GM21423 (cell line): ENCODE data around the gene CCDC188.

Experiments used
- ATAC-seq: cut with Tn5 transposase; IDR thresholded peaks from one replicate; pipeline ENCODE4 v1.9.1; 2021; ENCODE audit warnings: mild to moderate bottlenecking, moderate library complexity; ENCODE audit not compliant: unreplicated experiment

Gene CCDC188

GRCh38 chr22:20123366-20124082, 27.3 kb downstream of the CCDC188 start:
- ATAC-seq: no peak

GRCh38 chr22:20121856-20122415, 28.9 kb downstream of the CCDC188 start:
- no peak for ATAC-seq

GRCh38 chr22:20118300-20119020, 32.4 kb downstream of the CCDC188 start:
- no peak for ATAC-seq

DNA sequence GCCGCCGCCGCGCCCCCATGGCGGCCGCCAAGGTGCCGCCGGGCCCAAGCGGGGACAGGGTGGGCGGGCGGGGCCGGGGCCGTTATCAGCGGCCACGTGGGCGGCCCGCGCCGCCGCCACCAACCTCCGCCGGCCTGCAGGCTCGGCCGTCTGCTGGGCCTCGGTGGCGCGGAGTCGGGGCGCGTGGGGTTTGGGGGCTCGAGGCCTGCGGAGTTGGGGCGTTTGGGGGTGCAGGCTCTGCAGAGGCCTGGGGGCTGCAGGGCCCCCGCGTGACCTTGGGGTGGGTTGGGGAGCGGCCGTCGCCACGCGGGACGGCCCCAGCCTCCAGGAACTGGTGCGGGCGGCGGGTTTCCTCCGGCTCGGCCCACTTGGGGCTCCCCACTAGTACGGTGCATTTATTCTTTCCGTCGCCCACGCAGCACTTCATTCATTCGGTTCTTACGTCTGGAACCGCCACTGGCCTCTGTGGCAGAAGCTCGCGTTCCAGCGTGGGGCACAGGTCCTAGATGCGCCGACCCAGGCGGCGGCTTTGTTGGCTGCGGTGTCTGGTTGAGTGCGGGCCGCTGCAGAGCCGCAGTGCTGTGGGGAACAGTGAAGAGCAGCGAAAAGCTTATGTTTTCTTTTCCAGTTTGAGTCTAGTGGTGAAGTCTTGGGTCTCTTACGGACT, 33.1 kb downstream of the CCDC188 start:
- ATAC-seq: peak; percentile 15

DNA sequence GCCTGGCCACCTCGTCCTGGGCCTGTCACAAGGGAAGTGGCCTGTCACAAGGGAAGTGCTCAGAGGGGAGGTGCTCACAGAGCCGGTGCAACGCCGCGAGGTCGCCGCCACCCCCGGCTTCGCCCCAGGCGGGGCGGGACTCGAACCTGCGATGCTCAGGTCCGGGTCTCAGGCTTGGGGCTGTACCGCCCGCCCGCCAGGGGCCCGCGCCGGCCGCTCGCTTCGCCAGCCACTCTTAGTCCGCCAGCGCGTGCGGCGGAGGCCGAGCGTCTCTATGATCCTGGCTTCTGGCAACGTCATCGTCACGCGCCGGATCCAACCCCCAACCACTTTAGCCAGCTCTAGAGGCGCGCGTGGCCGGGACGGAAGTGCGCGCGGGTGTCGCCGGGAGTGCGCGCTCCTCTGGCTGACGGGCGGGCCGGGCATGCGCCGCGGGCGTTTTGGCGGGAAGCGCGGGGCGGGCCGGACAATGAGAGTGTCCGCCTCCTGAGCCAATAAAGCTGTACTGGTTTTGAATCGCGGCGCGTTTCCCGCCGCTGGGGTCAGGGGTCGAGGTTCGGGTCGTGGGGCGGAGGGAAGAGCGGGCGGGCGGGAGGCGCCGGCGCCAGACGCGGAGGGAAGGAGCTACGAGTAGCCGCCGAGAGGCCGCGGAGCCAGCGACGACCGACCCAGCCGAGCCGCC, 33.8 kb downstream of the CCDC188 start, which contains the start of gene TRMT2A:
Gene TRMT2A, minus strand, starts transcription at position 276 of the 682 bp plus-strand sequence. CDS start 320 bp downstream, outside the sequence.
- peak; percentile 73 for ATAC-seq

DNA sequence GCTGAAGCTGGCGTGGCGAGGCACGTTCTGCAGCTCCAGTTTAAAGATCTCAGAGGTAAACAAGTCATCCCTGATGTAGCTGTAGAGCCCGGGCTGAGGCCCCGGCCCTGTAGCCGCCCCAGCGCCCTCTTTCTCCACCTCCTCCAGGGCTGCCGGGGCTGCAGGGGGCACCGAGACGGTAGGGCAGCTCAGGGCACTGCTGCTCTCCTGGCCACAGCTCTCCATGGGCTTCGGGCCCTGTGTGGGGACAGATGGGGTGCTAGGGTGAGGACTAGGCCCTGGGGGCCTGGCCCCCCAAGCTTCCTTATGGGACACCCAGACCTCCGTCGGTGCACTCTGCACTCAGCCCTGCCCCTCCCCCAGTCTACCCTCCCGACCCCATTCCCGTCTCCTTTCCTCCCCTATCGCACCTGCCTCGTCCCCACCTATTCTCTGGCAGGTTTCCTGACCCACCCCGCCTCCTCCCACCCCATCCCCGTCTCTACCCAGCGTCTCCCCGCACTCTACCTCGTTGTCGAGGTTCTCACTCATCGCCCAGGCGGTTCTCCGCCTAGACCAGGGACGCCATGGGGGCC, 34.4 kb downstream of the CCDC188 start:
- no peak for ATAC-seq

DNA sequence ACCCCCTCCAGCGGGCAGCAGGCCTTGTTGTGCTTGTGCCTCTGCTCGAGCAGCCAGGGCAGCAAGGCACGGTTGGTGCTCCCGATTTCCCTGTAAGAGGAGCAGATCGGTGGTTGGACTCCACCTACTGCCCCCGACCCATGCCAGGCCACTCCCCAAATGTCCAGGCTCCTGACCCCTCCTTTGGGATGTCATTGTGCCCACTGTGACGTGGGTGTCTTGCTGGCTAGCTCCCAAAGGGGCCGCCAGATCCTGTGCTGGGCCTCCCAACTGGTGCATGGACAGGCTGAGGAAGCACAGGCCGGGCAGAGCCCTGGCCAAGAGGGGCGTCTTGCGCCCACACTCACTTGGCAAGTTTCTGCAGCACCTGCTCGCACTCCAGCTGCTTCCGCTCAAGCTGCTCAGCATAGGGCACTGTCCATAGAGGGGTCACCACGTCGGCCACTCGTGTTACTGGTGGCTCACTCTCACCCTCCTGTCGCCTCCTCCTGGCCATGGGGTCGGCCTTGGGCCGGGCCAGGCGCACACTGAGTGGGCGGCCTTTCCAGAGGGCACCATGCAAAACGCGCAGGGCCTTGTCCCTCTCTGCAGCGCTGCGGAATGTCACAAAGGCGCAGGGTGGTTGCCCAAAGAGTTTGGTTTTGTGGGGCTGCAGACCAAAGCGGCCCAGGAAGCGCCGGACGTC, 35.0 kb downstream of the CCDC188 start, which contains the start of gene RANBP1:
Gene RANBP1, plus strand, starts transcription at position 414 of the 685 bp plus-strand sequence. Its CDS starts 81 bp downstream, at position 495.
- ATAC-seq: no peak

- no peak for ATAC-seq
These were observed 36.1 kb downstream of the CCDC188 start for GRCh38 chr22:20114506-20115475.

- no peak for ATAC-seq
These were observed 37.1 kb downstream of the CCDC188 start for GRCh38 chr22:20113551-20114310.

DNA sequence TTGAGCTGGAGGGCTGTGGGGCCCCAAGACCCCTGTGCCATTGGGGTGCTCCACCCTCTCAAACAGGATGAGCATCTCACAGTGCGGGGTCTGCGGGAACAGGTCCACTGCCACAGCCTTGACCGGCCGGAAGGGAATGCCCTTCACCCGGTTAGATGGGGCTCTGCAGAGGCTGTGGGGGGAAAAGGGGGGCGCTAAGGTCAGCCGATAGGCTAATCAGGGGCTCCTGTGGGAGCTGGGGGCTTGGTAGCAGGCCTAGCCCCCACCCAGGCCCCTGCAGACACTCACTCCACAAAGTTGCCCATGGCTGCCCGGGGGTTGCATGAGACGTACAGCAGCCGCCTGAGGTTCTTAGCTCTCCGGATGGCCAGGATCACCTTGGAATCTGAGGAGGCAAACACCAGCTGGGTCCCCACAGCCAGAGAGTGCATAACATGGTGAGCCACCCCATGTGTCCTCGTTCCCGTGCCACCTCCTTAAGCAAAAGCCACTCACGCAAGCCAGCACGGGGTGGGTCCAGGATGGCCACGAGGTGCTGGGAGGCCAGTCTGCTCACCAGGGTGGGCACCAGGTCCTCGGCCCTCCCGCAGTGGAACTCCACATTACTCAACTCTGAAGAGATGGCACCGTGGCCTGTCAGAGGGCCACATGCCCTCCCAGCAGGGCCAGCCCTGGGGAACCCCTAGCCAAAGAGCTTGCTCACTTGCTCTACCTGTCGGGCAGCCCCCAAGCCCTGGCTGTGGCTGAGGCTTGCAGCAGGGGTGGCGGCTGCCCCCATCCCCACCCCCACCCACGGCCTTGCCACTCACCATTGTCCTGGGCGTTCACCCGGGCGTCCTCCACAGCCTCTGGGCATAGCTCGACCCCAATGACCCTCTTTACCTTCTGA, 38.0 kb downstream of the CCDC188 start:
- no peak for ATAC-seq

DNA sequence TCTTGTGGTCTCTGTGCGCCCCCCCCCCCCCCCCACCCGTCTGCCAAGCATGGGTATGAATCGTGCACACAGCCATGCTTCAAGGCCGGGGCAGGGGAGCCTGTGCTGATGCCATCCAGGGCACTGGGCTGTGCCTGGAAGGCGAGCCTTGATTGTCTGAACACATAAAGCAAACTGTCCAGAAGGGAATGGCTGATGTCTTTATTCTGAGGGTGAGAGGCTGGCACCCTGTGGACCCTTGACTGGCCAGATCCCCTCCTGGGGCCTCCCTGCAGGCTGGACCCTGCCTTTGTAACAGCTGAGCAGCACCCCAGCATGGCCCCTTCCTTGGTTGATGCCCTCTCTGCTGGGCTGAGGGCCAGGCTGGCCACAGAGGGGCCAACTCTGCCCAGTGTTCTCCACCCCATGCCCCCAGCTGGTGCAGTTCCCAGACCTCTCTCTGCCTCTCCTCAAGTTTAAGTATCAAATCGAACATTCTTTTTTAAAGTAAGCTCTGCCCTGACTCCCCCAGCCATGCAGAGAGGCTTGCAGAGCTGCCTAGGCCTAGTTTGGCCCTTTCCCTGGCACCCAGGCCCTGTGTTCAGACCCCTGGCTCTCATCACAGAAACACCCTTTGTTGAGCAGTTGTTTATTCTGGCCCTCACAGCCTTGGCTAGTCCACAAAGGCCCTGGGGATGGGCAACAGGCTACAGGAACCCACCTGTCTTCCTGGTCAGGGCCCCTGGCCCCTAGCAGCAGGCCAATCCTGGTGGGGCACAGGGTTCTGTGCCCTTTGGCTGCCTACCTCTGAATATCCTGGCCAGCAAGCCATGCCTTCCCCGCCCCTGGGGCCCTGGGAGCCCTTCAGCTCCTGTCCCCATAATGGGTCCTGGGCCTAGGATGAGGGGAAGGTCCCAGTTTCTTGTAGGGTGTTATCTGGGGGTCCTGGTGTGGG, 38.9 kb downstream of the CCDC188 start:
- no peak for ATAC-seq

GRCh38 chr22:20111045-20111688, 39.7 kb downstream of the CCDC188 start:
- ATAC-seq: no peak

GRCh38 chr22:20110359-20110985, 40.4 kb downstream of the CCDC188 start:
- no peak for ATAC-seq

DNA sequence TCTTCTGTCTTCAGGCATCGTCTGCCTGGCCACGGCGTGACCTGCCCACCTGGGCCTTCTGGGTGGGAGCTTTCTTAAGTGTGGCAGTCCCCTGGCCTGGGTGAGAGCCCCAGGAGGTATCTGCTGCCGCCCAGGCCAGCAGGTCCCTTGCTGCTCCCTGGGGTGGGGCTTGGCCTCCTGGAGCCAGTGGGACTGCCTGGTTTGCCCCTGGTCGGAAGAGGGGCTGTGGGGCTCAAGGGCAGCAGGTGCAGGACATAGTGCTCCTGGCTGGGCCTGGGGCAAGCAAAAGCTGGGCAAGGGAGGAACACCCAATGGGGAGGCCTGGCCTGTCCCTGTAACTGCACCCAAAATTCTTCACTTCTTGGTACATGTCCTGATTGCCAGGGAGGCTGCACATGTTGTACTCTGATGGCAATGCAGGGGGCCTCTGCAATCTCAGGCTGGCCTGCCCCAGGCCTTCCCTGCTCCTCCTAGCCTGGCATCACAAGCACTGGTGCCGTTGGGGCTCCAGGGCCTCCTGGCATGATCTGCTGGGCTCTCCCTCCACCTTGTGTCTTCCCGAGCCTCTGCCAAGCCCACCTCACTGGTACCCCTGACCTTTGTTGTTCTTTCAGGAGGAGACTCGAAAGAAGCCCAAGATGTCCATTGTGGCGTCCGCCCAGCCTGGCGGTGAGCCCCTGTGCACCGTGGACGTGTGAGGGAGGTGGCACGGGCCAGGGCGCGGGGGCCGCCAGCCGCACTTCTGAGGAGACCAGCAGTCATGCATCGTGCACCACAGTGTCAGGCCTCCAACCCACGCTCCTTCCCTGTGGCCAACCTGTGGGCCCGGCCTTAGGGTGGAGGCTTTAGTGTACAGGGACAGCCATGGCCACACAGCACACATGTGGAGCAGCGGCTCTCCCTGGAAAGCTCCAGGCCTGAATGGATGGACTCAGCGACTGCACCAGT, 41.2 kb downstream of the CCDC188 start:
- no peak for ATAC-seq
